RWPE1 (cell line): Measurements from ENCODE around the gene RTN4RL2.

Experiments used
- CTCF ChIA-PET: fragments of 350-600 bp; sonication (Branson Sonifier 250); formaldehyde crosslinking; extraction: SDS; loops from one replicate; lab custom pipeline; 2021; lab: Yijun Ruan, JAX
- POLR2A ChIA-PET: fragments of 400-600 bp; formaldehyde crosslinking; extraction: SDS; loops from one replicate; lab custom pipeline; 2020; ENCODE audit warnings: antibody characterized with exemption; ENCODE audit not compliant: low non-redundant PET; lab: Yijun Ruan, JAX
- DNase-seq: peaks from one replicate; pipeline ENCODE4 v3.0.0; 2012; ENCODE audit warnings: low spot score
- H3K27ac ChIP-seq: fragments of 450-650 bp; 2 replicates; pipeline ENCODE4 v1.5.1; 2017
- CTCF ChIP-seq: fragments of 450-650 bp; conservative IDR thresholded peaks from 2 replicates; pipeline ENCODE4 v1.5.1; 2017; ENCODE audit warnings: low read depth, mild to moderate bottlenecking

The RTN4RL2 gene

GRCh38 chr11:57466680-57467079, 6.4 kb downstream of the RTN4RL2 start:
- DNase-seq = no peak
- ChIA-PET POLR2A (no interaction called here), CTCF (no interaction called here)
- H3K27ac ChIP-seq = no peak overlapping the region
- no peak for TF ChIP-seq CTCF

GRCh38 chr11:57467508-57468157, 7.3 kb downstream of the RTN4RL2 start:
- no peak overlapping the region for H3K27ac ChIP-seq
- DNase-seq = no peak
- no peak for TF ChIP-seq CTCF
- POLR2A ChIA-PET = no interaction called here
- CTCF ChIA-PET = interaction anchor here (0.7 to 0.9 kb wide), 2 partner anchors 9 kb away, joined by 3 to 4 read pairs; no protein-coding TSS in a partner anchor

- DNase-seq = no peak
- H3K27ac ChIP-seq = no peak overlapping the region
- POLR2A ChIA-PET = no interaction called here
- CTCF ChIA-PET = interaction anchor here (0.9 kb wide), 1 partner anchor 10 kb away, joined by 4 read pairs; no protein-coding TSS in a partner anchor
- TF ChIP-seq CTCF = no peak
Measured at GRCh38 chr11:57468276-57468675, 7.9 kb downstream of the RTN4RL2 start.

- ChIA-PET CTCF (no interaction called here), POLR2A (no interaction called here)
- no peak for TF ChIP-seq CTCF
- no peak overlapping the region for H3K27ac ChIP-seq
- no peak for DNase-seq
Measured at GRCh38 chr11:57469268-57469667, 8.9 kb downstream of the RTN4RL2 start.

GRCh38 chr11:57471496-57471895, 11.2 kb downstream of the RTN4RL2 start:
- no peak for DNase-seq
- no peak overlapping the region for H3K27ac ChIP-seq
- ChIA-PET POLR2A (no interaction called here), CTCF (interaction anchor here (1.1 kb wide), 1 partner anchor 56 kb away, joined by 3 read pairs; no protein-coding TSS in a partner anchor)
- no peak for TF ChIP-seq CTCF

GRCh38 chr11:57473285-57473841, 13.0 kb downstream of the RTN4RL2 start:
- ChIA-PET POLR2A (no interaction called here), CTCF (interaction anchor here (0.6 to 1.8 kb wide), 7 partner anchors 9 to 171 kb away, joined by 3 to 8 read pairs (median 3); no protein-coding TSS in a partner anchor)
- H3K27ac ChIP-seq = no peak overlapping the region
- no peak for DNase-seq
- TF ChIP-seq CTCF = no peak
